ENCODE measurements around the gene PRSS27. TPM values are rescaled to one million over a fixed set of nuclear protein-coding genes. Genes with fewer than 3 reads are reported as not detected.
A peak's percentile ranks its signal among the peaks of the same experiment; 100 is the strongest.

PRSS27 gene
- total RNA-seq: 1 to 10 TPM; 1.3 to 4.2 (median 2.4) TPM

GRCh38 chr16:2720064-2720457 lies at the start of gene PRSS27:
TSS of gene PRSS27 (minus strand) at chr16:2720224. CDS start at chr16:2720160, 64 bp downstream.
- H3K36me3 ChIP-seq: no peaks in the 10 kb centered on the region
- DNase-seq (ENCODE audit: low spot score in 2 of 2): no peak
- no peaks in the 10 kb centered on the region for H3K9me3 ChIP-seq
- peaks cover 0 to 28% (median 0%) of the 10 kb centered on the region in 4 donors for H3K4me1 ChIP-seq
- peak within 1 kb of the TSS; percentile 44 to 91 (median 84) for H3K27ac ChIP-seq
- TF ChIP-seq POLR2A (IDR thresholded peaks at IDR 0.05): no peak
- TF ChIP-seq CTCF (IDR thresholded peaks at IDR 0.05): no peak
- TF ChIP-seq EP300 (IDR thresholded peaks at IDR 0.05): no peak
- 79 to 81% methylated on average over 23 to 25 of the region's 26 CpGs for WGBS, 2 donors
- H3K27me3 ChIP-seq: peaks cover 0 to 8% of the 10 kb centered on the region in 2 donors
- peak within 1 kb of the TSS; percentile 62 to 83 (median 66) for H3K4me3 ChIP-seq

- H3K36me3 ChIP-seq: peaks cover 8 to 96% (median 61%) of the 10 kb centered on the region in 3 donors
- H3K9me3 ChIP-seq: no peaks in the 10 kb centered on the region
- H3K4me1 ChIP-seq: peaks cover 0 to 85% (median 18%) of the 10 kb centered on the region in 4 donors
- H3K27me3 ChIP-seq: no peaks in the 10 kb centered on the region
- peak; percentile 71 to 79 for DNase-seq (ENCODE audit: low spot score in 2 of 2)
- WGBS, 2 donors: 61 to 69% methylated on average over 14 of the region's 14 CpGs
- peak overlapping the region; percentile 73 to 100 (median 82) for H3K27ac ChIP-seq
- H3K4me3 ChIP-seq: peak overlapping the region in 1 of 4 donors; percentile 10
- TF ChIP-seq CTCF (IDR thresholded peaks at IDR 0.05): no peak
- TF ChIP-seq EP300 (IDR thresholded peaks at IDR 0.05): peak in 1 of 2 donors; percentile 81
Measured at GRCh38 chr16:2769675-2770056, 49.6 kb upstream of the PRSS27 start.

- Histone ChIP-seq H3K27me3 (no peaks in the 10 kb centered on the region), H3K36me3 (peaks cover 8 to 96% (median 67%) of the 10 kb centered on the region in 3 donors), H3K4me1 (peaks cover 0 to 79% (median 17%) of the 10 kb centered on the region in 4 donors), H3K4me3 (peak overlapping the region in 1 of 4 donors; percentile 3), H3K9me3 (no peaks in the 10 kb centered on the region), H3K27ac (peak overlapping the region; percentile 73 to 100 (median 82))
- no peak for DNase-seq (ENCODE audit: low spot score in 2 of 2)
- TF ChIP-seq EP300 (IDR thresholded peaks at IDR 0.05) (no peak), CTCF (IDR thresholded peaks at IDR 0.05) (no peak), POLR2A (IDR thresholded peaks at IDR 0.05) (no peak)
- 71 to 77% methylated on average over 11 of the region's 11 CpGs for whole genome bisulfite sequencing, 2 donors
Measured at GRCh38 chr16:2769100-2769529, 49.1 kb upstream of the PRSS27 start.

- H3K4me3 ChIP-seq: peak overlapping the region in 1 of 4 donors; percentile 3
- H3K4me1 ChIP-seq: peaks cover 0 to 74% (median 17%) of the 10 kb centered on the region in 4 donors
- TF ChIP-seq EP300 (IDR thresholded peaks at IDR 0.05): peak in 1 of 2 donors; percentile 34
- TF ChIP-seq CTCF (IDR thresholded peaks at IDR 0.05): no peak
- peak in 1 of 2 donors; percentile 10 for TF ChIP-seq POLR2A (IDR thresholded peaks at IDR 0.05)
- H3K9me3 ChIP-seq: no peaks in the 10 kb centered on the region
- H3K36me3 ChIP-seq: peaks cover 8 to 96% (median 73%) of the 10 kb centered on the region in 3 donors
- H3K27ac ChIP-seq: peak overlapping the region; percentile 73 to 100 (median 82)
- H3K27me3 ChIP-seq: no peaks in the 10 kb centered on the region
- 57 to 67% methylated on average over 13 to 17 of the region's 17 CpGs for WGBS, 2 donors
- peak; percentile 47 to 66 for DNase-seq (ENCODE audit: low spot score in 2 of 2)
Measured at GRCh38 chr16:2768403-2769089, 48.5 kb upstream of the PRSS27 start.

- Histone ChIP-seq H3K36me3 (peaks cover 12 to 96% (median 77%) of the 10 kb centered on the region in 3 donors), H3K9me3 (no peaks in the 10 kb centered on the region), H3K27ac (peak overlapping the region in 3 of 4 donors; percentile 73 to 100 (median 92)), H3K4me1 (peaks cover 0 to 67% (median 17%) of the 10 kb centered on the region in 4 donors), H3K4me3 (no peak overlapping the region), H3K27me3 (no peaks in the 10 kb centered on the region)
- no peak for DNase-seq (ENCODE audit: low spot score in 2 of 2)
- WGBS, 2 donors: 58 to 60% methylated on average over 14 of the region's 14 CpGs
- TF ChIP-seq CTCF (IDR thresholded peaks at IDR 0.05): no peak
- no peak for TF ChIP-seq POLR2A (IDR thresholded peaks at IDR 0.05)
- TF ChIP-seq EP300 (IDR thresholded peaks at IDR 0.05): no peak
Measured at GRCh38 chr16:2767891-2768290, 47.9 kb upstream of the PRSS27 start.
